NCI-H345 treated with DMSO at 0.1 percent for 48 hours (cell line): ENCODE data around the gene UTP3.
A peak's percentile ranks its signal among the peaks of the same experiment; 100 is the strongest.
"Not testable (repeated sequence)": the region's sequence is repeated elsewhere in the genome, so short reads cannot be mapped to it uniquely, and the experiment has no call there.

ENCODE experiments used
- DNase-seq: peaks from one replicate; lab custom pipeline; 2025; ENCODE audit not compliant: unreplicated experiment; lab: John Stamatoyannopoulos, UW

UTP3 gene

DNA sequence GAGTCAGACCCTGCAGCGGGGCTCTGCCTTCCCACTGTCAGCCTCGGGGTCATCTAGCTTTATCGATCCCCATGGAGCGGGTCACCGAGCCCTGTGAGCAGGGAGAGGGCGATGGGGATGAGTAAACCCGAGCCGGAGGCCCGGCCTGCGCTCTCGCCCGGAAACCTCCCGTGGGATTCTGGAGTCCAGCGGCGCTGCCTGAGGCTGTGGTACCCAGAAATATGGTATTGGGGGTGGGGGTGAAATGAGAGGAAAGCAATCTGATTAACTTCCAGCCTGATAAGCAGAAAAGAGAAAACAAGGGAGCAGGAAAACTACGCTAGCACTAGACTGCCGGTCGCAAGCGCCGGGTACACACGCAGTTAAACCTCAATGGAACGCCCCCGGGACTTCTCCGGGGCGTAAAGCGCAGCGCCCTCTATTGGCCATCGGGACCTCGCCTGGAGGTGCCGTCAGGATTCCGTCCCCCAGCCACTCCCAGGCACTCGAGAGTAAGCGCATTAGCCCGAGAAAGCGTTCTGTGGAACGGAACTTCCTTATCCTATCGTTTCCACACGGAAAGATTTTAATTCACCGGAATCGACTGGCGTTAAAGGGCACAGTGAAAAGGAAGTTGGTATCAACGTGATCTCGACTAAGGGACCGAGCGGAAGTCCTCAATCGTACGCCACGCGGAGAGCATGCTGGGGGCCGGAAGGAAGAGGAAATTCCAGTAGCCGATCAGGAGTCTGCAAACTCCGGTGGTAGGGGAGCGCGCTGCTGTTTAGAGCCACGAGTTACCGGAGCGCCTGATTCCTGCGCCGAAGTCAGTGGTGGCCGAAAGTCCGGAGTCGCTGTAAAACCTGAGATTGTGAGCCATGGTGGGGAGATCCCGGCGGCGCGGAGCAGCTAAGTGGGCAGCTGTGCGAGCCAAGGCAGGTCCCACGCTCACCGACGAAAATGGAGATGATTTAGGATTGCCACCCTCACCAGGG lies at the start of gene UTP3:
UTP3 (plus strand) TSS at position 712 of the 974 bp plus-strand sequence; CDS start at position 858, 146 bp downstream.
- DNase-seq: peak; percentile 94

GRCh38 chr4:70640192-70640591 lies 48.1 kb upstream of the UTP3 start:
- no peak for DNase-seq

- DNase-seq: not testable (repeated sequence)
Measured at GRCh38 chr4:70650741-70651140, 37.6 kb upstream of the UTP3 start.

DNA sequence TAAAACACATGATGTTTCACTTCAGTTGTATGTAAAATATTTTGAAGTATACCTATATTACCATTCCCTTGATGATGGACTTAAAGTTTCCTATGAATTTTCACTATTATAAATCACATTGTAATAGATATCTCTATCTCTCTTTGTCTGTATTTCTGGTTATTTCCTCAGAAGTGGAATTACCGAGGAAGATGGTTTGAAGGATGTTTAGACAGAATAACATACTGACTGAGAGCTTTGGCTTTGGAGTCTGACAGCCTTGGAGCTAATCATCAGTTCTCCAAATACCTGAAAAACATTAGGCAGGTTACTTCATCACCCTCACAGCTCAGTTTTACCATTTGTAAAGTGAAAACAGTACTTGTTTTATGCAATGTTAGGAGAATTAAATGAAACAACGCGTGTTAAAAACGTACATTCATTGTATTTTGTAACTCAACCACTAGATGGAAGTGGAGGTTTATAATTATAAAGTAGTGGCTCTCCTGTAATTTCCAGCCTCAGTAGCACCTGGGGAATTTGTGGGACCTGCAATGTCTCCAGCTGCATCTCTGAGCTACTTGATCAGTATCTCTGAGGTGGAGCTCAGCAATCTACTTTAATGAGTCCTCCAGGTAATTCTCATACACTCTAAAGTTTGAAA lies 36.3 kb upstream of the UTP3 start:
- DNase-seq: no peak

DNA sequence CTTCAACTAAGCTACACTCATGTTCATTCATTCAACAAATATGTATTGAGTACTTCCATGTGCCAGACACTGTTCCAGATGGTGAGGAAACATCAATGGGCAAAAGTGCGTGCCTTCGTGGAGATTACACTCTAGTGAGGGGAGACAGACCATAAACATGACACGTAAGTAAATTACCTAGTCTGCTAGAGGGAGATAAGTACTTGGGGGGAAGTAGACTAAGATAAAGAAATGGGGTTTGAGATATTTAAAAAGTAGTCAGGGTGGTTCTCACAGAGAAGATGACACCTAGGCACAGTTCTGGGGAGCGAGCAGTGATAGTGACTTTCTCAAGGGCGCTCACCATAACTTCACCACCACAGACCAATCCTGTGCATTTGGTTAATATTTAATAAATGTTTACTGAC lies 33.7 kb upstream of the UTP3 start:
- no peak for DNase-seq

DNA sequence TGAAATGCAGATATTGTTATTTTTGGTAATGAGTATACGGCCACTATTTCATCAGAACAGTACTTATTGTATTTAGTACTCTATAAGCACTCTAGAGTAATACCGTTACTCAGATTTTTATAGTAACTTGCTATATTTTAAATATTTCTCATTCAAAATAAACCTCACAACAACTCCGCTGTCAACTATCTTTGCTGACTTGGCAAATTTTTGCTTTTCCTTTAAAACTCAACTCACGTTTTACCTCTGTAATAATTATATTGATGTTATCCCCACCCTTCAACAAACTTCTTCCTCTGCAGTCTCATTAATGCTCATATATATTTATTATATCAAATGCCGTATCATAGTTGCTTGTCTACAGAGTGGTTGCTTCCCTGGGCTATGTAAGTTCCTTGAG lies 31.0 kb upstream of the UTP3 start:
- no peak for DNase-seq

DNA sequence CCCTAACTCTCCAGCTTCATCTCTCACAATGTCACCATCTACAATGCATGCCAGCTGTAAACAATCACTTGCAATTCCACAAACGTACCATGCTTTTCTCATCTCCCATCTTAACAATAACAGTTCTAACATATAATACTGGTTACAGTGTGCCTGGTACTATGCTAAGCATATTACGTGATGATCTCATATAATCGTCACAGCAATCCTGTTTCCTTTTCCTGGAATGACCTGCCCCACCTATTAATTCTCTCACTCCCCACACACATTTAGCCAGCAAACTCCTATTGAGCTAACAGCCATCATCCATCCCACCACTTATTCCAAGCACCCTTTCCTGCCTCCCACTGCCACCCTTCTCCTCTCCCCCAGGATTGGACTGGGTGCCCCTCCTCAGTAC lies 29.9 kb upstream of the UTP3 start:
- no peak for DNase-seq

DNA sequence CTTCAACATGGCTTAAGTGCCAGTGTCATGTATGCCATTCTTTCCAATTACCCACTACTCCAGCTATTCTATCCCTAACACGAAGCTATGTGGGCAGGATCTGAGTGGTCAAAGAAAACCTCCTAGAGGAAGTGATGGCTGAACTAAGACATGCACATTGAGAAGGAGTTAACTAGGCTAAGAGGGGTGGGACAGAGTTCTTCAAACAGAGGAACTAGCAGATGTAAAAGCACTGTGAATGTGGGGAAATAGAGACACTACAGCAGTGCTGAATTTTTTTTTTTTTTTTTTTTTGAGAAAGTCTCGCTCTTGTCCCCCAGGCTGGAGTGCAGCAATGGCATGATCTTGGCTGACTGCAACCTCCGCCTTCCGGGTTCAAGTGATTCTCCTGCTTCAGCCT lies 28.2 kb upstream of the UTP3 start:
- DNase-seq: no peak

GRCh38 chr4:70661309-70661922 lies 26.9 kb upstream of the UTP3 start:
- DNase-seq: not testable (repeated sequence)

GRCh38 chr4:70666369-70666768 lies 22.0 kb upstream of the UTP3 start, which contains the start of gene JCHAIN:
Gene JCHAIN (minus strand): TSS chr4:70666508. CDS start chr4:70666490, 18 bp downstream.
- no peak for DNase-seq

DNA sequence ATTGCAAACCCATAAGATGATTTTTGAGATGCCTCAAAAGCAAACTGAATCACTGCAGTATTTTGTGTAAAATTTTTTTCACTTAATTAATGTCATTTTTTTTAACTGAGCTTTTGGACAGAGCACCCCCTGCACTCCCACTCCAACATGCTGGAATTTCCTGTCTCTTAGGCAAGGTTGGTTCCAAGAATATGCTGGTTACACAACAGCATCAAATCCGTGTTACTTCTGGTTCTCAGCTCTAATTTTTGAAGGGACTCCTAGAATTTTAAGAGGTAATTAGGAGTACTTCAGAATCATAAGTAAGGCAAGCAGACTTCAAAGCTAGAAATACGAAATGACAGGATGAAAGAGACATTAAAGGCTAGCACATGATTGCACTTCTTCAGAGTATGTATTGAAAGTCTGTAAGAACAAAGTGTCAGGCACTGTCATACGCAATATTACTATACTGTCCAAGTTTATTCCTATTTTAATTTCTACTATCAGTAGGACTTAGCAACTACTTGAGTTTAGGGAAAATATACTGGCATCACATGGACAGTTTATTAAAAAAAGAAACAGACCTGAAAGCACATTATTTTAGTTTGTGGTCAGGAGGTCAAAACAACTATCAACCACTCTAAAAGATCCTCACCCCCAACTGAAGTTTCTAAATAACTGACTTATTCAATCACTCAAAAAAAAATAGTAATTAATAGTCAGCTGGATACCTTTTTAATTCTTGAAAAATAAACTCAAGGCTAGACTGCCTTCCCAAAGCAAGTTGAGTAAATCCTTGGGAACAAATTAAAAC lies 20.4 kb upstream of the UTP3 start:
- no peak for DNase-seq

DNA sequence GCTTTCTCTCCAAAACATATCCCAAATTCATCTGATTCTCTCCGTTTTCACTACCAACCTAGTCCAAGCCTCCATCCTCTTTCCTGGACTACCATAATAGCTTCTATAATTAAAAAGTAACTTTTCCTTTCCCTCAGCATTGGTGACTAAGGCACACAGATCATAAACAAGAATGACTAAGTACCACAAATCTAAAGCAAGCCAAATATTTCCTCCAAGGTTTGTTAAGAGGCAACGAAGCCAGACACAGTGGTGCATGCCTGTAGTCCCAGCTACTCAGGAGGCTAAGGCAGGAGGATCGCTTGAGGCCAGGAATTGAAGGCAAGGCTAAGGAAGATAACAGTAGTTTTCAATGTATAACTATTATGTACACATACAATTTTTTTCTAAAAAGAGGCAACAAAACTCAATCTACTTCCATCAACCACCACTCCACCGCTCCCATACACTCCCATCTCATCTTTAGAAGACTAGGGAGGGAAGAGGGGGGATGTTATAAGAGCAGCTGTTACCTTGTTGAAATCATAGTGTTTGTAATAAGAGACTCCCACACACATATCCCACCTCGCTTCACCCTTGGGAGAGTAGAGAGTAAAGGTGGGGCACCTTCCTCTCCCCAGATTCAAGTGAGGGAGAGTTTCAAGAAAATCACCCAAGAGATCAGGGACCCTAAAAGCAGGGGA lies 17.9 kb upstream of the UTP3 start:
- DNase-seq: no peak

GRCh38 chr4:70671091-70671490 lies 17.2 kb upstream of the UTP3 start:
- DNase-seq: no peak

DNA sequence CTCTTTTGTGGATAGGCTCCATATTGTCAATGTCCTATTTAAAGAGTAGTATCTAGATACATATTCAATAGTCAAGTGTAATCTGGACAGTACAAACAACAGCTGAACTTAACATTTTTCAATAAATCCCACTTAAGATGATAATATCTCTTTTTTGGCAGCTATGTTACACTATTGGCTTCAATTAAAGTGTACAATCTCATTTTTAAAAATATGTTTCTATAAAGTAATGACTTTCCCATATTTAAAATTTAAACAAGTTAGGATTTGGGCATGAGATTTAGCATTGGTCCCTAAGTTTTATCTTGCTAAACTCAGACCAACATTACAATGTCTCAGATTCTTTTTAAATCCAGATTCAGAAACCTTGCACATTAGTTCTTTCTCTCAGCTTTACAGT lies 14.1 kb upstream of the UTP3 start:
- DNase-seq: no peak

GRCh38 chr4:70674731-70675130 lies 13.6 kb upstream of the UTP3 start:
- no peak for DNase-seq

DNA sequence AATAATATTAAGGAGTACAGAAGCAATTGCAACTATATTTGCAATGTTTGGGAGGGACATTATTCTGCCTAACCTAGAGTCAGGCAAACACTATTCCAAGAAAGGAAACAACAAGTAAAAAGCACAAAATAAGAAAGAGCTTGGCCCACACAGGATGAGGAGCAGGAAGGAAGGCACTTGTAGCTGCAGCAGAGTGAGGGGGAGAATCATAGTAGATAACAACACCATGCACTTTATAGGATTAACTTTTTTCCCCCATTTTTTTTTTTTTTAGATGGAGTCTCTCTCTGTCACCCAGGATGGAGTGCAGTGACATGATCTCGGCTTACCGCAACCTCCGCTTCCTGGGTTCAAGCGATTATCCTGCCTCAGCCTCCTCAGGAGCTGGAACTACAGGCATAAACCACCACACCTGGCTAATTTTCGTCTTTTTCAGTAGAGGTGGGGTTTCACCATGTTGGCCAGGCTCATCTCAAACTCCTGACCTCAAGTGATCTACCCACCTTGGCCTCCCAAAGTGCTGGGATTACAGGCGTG lies 11.7 kb upstream of the UTP3 start:
- DNase-seq: no peak

DNA sequence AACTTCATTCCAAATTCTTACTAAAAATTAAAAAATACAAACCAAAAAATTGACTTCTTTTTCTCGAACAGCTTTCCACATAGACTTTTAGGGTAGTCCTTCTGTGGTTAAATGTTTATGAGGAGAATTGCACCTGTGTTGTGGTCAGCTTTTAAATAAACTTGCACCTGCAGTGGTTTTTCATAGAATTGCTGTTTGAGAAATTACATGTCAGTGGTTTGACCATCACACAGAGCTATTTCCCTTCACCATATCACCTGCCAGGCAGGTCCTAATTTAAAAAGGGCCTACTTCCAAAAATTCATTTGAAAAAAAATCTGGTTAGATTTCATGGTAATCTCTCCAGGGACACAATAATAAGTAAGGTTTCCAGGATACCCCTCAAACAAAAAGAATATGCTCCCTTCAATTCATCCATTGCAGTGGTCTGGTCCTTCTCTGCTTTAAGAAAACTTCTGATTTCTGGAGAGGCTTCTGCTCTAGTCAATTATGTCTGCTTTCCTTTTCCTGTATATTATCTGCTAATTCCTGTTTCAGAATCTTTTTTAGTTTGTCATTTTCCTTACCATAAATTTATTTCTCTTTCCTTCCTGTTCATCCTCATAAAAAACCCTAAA lies 9.8 kb upstream of the UTP3 start:
- no peak for DNase-seq

DNA sequence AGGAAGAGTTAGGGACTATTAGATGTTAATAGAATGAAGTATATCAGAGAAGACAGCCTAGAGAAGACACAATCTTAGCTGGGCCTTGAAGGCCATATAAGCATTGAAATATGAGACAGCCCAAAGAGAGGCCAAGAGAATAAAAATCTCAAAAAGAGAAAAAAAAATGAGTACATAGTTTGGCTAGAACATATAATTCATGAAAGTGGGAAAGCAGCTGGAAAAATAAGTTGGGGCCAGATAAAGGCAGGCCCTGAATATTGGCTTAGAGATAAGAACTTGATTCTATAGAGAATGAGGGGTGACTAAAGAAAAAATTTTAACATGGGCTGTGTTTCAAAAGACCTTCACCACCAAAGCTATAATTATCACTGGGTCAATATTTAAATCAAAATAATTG lies 7.4 kb upstream of the UTP3 start:
- DNase-seq: no peak

DNA sequence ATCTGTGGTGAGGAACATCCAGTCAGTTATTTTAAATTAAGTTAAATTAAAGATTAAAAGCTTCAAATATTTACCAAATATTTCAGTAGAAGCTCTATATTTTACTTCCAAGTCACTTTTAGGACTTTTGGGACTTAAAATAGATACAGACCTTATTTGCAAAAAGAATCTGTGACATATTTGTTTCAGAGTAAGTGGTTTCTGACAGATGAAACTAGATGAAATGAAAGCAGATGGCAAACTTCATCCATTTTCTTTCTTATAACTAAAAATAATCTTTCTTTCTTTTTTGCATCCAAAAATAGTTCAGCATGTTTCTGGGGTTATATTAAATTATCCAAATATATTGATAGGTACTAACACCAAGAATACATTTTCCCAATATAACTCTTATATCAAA lies 6.6 kb upstream of the UTP3 start:
- no peak for DNase-seq

GRCh38 chr4:70682142-70682541 lies 6.2 kb upstream of the UTP3 start:
- not testable (repeated sequence) for DNase-seq
